Astrocyte of the cerebellum (primary cell): ENCODE data around the gene TM9SF2.

Source experiments
- DNase-seq: peaks from one replicate; pipeline ENCODE4 v3.0.0-alpha.2; 2011; ENCODE audit warnings: low read depth
- H3K4me3 ChIP-seq: 2 replicates; pipeline ENCODE4 v1.5.1; 2011; ENCODE audit warnings: mild to moderate bottlenecking, low read depth, low read length, moderate library complexity
- CTCF ChIP-seq: IDR thresholded peaks from 2 replicates; pipeline ENCODE4 v1.5.1; 2012; ENCODE audit warnings: low read length, low read depth, moderate library complexity, mild to moderate bottlenecking; ENCODE audit errors: missing control alignments
- in situ Hi-C: cut with HindIII; loops from 2 replicates; pipeline ENCODE4 v1.10.0; 2017; ENCODE audit warnings: low sequenced_read_pairs

The TM9SF2 gene

DNA sequence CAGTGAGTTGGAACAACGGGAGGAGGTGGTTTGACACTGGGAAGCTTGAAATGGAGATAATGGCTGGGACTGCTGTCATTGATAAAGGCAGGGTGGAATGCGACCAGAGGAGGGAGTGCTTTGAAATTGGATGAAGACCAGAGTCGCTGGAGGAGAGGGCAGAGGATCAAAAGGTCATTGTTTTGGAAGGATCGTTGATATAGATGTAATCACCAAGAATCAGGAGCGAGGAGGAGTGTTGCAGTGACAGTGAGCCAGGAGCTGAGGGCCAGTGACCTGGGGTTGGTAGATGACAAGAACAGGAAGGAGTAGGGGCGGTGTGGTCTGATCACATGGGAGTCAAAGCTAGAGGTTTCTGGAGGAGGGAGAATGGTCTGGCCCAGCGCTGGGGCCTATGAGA is 25.3 kb downstream of the TM9SF2 start:
- in situ Hi-C loops = no loop called here
- DNase-seq = no peak
- no peak for TF ChIP-seq CTCF
- no peak overlapping the region for H3K4me3 ChIP-seq

DNA sequence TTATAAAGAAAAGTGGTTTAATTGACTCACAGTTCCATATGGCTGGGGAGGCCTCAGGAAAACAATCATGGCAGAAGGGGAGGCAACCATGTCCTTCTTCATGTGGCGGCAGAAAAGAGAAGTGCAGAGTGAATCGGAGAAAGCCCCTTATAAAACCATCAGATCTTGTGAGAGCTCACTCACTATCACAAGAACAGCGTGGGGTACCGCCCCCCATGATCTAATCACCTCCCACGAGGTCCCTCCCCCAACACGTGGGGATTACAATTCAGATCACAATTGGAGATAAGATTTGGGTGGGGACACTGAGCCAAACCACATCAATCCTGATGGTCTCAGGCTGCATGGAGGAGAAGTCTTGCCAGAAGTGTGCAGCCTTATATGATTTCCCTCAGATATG is 26.0 kb downstream of the TM9SF2 start:
- no peak for DNase-seq
- no peak overlapping the region for H3K4me3 ChIP-seq
- in situ Hi-C loops = no loop called here
- TF ChIP-seq CTCF = no peak

DNA sequence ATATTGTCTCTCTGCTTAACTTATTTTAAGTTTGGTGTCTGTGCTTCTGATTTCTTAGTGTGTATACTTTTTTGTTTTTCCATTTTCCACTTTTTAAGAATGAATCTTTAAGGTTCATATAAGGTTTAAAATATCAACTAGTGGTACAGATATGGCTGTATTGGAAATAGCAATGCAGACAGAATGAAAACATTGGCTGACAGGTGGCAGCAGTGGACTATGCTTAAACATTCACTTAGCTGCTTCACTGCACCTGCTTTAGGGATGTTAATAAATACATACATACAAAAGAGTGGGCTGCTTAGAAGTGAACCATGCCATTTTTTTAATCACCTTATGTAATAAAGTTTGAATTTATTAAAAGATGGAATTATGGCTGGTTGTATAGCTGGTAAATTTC is 27.3 kb downstream of the TM9SF2 start:
- TF ChIP-seq CTCF = peak; percentile 33
- H3K4me3 ChIP-seq = no peak overlapping the region
- in situ Hi-C loops = no loop called here
- DNase-seq = no peak

GRCh38 chr13:99536023-99536422 is 34.8 kb downstream of the TM9SF2 start:
- in situ Hi-C loops = no loop called here
- H3K4me3 ChIP-seq = no peak overlapping the region
- DNase-seq = no peak
- no peak for TF ChIP-seq CTCF

GRCh38 chr13:99540530-99540929 is 39.3 kb downstream of the TM9SF2 start:
- no peak for TF ChIP-seq CTCF
- DNase-seq = no peak
- in situ Hi-C loops = no loop called here
- H3K4me3 ChIP-seq = no peak overlapping the region

GRCh38 chr13:99542788-99543406 is 41.6 kb downstream of the TM9SF2 start:
- H3K4me3 ChIP-seq = no peak overlapping the region
- no peak for DNase-seq
- no peak for TF ChIP-seq CTCF
- in situ Hi-C loops = no loop called here
